Sigmoid colon (tissue), 4 donors: ENCODE measurements around the gene NR1H4.

ENCODE experiments used
- CTCF ChIP-seq, 4 experiments: fragments of 450-650 bp in 3 of 4; fragments of 200-600 bp in 1 of 4; IDR thresholded peaks; one replicate each; pipeline ENCODE4 v1.5.1; 2016 to 2019; ENCODE audit warnings: antibody characterized with exemption in 4 of 4, mild to moderate bottlenecking in 3 of 4, moderate library complexity in 2 of 4
- EP300 ChIP-seq, 4 donors: sonication (generic); formaldehyde crosslinking; IDR thresholded peaks; one replicate each; pipeline ENCODE4 v1.6.1; 2017; ENCODE audit warnings: antibody characterized with exemption in 4 of 4

DNA sequence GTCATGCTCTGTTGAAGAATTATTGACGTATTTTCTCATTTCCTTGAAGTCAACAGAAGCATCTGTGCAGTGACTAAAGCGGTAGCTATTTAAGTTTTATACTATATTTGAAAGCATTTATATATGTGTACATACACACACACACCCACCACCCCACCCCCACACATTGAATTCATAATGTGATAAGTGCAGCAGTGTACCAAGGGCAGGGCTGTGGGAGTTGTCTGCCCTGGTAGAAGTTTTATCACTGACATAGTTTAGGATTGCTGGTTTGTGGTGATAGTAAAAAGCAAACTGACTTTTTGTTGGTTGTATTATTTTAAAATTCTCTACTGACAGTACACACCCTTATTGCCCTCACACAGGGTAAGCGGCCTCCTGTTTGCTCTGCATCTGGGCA is 138.9 kb downstream of the NR1H4 start:
- no peak for TF ChIP-seq CTCF (IDR thresholded peaks at IDR 0.05)
- no peak for TF ChIP-seq EP300 (IDR thresholded peaks at IDR 0.05)
